ENCODE results near the gene SLC6A13. TPM values are rescaled to one million over a fixed set of nuclear protein-coding genes. Genes with fewer than 3 reads are reported as not detected.

The SLC6A13 gene
- total and polyA plus RNA-seq, 2 of the 13 experiments (the other 11 are each of a cell fraction or from before 2014, with no cell fraction given), result 0.05 to 0.15 TPM

- TF ChIP-seq ZBTB44 (CRISPR knock-in tag; IDR thresholded peaks at IDR 0.05), result no peak
- TF ChIP-seq EED (CRISPR knock-in tag; IDR thresholded peaks at IDR 0.05), result no peak
- TF ChIP-seq ZSCAN21 (CRISPR knock-in tag; IDR thresholded peaks at IDR 0.05; ENCODE audit: borderline replicate concordance), result peak; percentile 94
- no peak for TF ChIP-seq ZMAT5 (CRISPR knock-in tag; IDR thresholded peaks at IDR 0.05; ENCODE audit: borderline replicate concordance, low read depth)
- TF ChIP-seq FIP1L1 (IDR thresholded peaks at IDR 0.05; ENCODE audit: borderline replicate concordance, insufficient read depth, low read depth, low read length), result no peak
- TF ChIP-seq JARID2 (CRISPR knock-in tag; IDR thresholded peaks at IDR 0.05; ENCODE audit: insufficient replicate concordance), result no peak
- TF ChIP-seq PRDM4 (CRISPR knock-in tag; IDR thresholded peaks at IDR 0.05; ENCODE audit: borderline replicate concordance), result no peak
- peak; percentile 94 for TF ChIP-seq ZNF543 (CRISPR knock-in tag; IDR thresholded peaks at IDR 0.05)
- TF ChIP-seq SOX5 (CRISPR knock-in tag; IDR thresholded peaks at IDR 0.05; ENCODE audit: borderline replicate concordance), result peak; percentile 97
- no peak for TF ChIP-seq PHF20 (CRISPR knock-in tag; IDR thresholded peaks at IDR 0.05)
- TF ChIP-seq ZBTB39 (CRISPR knock-in tag; IDR thresholded peaks at IDR 0.05), result peak; percentile 89
- TF ChIP-seq ARNTL (CRISPR knock-in tag; IDR thresholded peaks at IDR 0.05), result peak; percentile 95
- peak; percentile 98 for TF ChIP-seq RCOR2 (CRISPR knock-in tag; IDR thresholded peaks at IDR 0.05)
- TF ChIP-seq ZNF609 (CRISPR knock-in tag; IDR thresholded peaks at IDR 0.05; ENCODE audit: borderline replicate concordance), result peak; percentile 100
- peak; percentile 68; the same call in 1 of the 2 replicates for TF ChIP-seq ZNF83 (CRISPR knock-in tag; IDR thresholded peaks at IDR 0.05; ENCODE audit: borderline replicate concordance)
- peak; percentile 94; the same call in 1 of the 2 replicates for TF ChIP-seq ZNF678 (CRISPR knock-in tag; IDR thresholded peaks at IDR 0.05)
Observed at GRCh38 chr12:210277-211141, 52.1 kb downstream of the SLC6A13 start (continued).
